ENCODE results near the gene ATP5F1D. TPM values are rescaled to one million over a fixed set of nuclear protein-coding genes. Genes with fewer than 3 reads are reported as not detected.

The ATP5F1D gene
- total and polyA plus RNA-seq, 2 of the 13 experiments (the other 11 are each of a cell fraction or from before 2014, with no cell fraction given), result 39.4 to 78.7 TPM

DNA sequence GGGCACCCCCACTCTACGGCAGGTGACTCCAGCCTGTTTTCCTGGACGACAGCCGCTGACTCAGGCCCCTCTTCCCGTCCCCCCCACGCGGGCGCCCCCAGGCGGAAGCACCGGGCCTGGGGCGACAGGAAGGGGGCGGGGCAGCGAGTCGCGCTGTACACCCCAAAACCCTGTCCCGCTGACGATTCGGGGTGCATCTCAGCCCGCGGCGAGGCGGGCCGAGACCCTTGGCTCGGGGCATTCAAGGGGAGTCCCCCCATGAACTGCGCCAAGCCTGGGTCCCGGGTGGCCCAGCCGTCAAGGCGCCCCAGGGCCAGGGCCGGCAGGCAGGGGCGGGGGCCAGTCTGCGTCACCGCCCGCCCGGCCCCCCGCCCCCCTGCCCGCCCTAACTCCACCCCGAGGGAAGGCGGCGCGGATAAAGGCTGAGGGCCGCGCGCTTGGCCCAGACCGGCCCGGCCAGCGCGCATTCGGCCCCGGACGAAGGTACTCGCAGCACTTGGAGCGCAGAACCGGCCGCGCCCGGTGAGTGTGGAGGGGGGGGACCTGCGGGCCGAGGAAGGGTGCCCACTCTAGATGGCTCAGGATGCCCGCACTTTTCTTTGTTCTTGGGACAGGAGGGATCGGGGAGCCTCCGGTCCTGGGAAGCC, 6.7 kb downstream of the ATP5F1D start, which contains the start of gene MIDN (continued):
- TF ChIP-seq ZNF549 (CRISPR knock-in tag; IDR thresholded peaks at IDR 0.05) (no peak), PRPF4 (IDR thresholded peaks at IDR 0.05; ENCODE audit: low read depth, low read length, poor library complexity, severe bottlenecking) (no peak), SMAD1 (CRISPR knock-in tag; IDR thresholded peaks at IDR 0.05; ENCODE audit: borderline replicate concordance, low read depth) (no peak), ZNF234 (CRISPR knock-in tag; conservative IDR thresholded peaks at IDR 0.05) (peak; percentile 47; the same call in 1 of the 2 replicates), SNAPC2 (CRISPR knock-in tag; IDR thresholded peaks at IDR 0.05) (peak; percentile 40; the same call in 1 of the 2 replicates), ZNF225 (CRISPR knock-in tag; IDR thresholded peaks at IDR 0.05) (peak; percentile 43; the same call in 1 of the 2 replicates), NR2F6 (IDR thresholded peaks at IDR 0.05) (no peak), NR2F6 (CRISPR knock-in tag; IDR thresholded peaks at IDR 0.05) (0 out of 2 replicates have a peak, but pooled peaks have one; percentile 0), ZNF652 (CRISPR knock-in tag; IDR thresholded peaks at IDR 0.05; ENCODE audit: borderline replicate concordance, low read depth) (no peak), ZFP62 (CRISPR knock-in tag; IDR thresholded peaks at IDR 0.05) (no peak), ZBTB1 (CRISPR knock-in tag; IDR thresholded peaks at IDR 0.05; ENCODE audit: borderline replicate concordance) (no peak), ZNF235 (CRISPR knock-in tag; IDR thresholded peaks at IDR 0.05; ENCODE audit: borderline replicate concordance) (peak; percentile 96; the same call in 1 of the 2 replicates), ZNF564 (CRISPR knock-in tag; IDR thresholded peaks at IDR 0.05) (peak; percentile 89; the same call in 1 of the 2 replicates), BORCS8-MEF2B (CRISPR knock-in tag; IDR thresholded peaks at IDR 0.05) (peak; percentile 51; the same call in 1 of the 2 replicates), SAFB2 (CRISPR knock-in tag; IDR thresholded peaks at IDR 0.05; ENCODE audit: borderline replicate concordance, low read depth) (no peak), FOXC1 (CRISPR knock-in tag; IDR thresholded peaks at IDR 0.05; ENCODE audit: borderline replicate concordance) (no peak)
- TF ChIP-seq, protein P1, sequence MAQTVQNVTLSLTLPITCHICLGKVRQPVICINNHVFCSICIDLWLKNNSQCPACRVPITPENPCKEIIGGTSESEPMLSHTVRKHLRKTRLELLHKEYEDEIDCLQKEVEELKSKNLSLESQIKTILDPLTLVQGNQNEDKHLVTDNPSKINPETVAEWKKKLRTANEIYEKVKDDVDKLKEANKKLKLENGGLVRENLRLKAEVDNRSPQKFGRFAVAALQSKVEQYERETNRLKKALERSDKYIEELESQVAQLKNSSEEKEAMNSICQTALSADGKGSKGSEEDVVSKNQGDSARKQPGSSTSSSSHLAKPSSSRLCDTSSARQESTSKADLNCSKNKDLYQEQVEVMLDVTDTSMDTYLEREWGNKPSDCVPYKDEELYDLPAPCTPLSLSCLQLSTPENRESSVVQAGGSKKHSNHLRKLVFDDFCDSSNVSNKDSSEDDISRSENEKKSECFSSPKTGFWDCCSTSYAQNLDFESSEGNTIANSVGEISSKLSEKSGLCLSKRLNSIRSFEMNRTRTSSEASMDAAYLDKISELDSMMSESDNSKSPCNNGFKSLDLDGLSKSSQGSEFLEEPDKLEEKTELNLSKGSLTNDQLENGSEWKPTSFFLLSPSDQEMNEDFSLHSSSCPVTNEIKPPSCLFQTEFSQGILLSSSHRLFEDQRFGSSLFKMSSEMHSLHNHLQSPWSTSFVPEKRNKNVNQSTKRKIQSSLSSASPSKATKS (CRISPR knock-in tag; IDR thresholded peaks at IDR 0.05), result no peak
- TF ChIP-seq, protein P2, sequence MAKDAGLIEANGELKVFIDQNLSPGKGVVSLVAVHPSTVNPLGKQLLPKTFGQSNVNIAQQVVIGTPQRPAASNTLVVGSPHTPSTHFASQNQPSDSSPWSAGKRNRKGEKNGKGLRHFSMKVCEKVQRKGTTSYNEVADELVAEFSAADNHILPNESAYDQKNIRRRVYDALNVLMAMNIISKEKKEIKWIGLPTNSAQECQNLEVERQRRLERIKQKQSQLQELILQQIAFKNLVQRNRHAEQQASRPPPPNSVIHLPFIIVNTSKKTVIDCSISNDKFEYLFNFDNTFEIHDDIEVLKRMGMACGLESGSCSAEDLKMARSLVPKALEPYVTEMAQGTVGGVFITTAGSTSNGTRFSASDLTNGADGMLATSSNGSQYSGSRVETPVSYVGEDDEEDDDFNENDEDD (CRISPR knock-in tag; IDR thresholded peaks at IDR 0.05; ENCODE audit: borderline replicate concordance), result no peak
- TF ChIP-seq, protein P3, sequence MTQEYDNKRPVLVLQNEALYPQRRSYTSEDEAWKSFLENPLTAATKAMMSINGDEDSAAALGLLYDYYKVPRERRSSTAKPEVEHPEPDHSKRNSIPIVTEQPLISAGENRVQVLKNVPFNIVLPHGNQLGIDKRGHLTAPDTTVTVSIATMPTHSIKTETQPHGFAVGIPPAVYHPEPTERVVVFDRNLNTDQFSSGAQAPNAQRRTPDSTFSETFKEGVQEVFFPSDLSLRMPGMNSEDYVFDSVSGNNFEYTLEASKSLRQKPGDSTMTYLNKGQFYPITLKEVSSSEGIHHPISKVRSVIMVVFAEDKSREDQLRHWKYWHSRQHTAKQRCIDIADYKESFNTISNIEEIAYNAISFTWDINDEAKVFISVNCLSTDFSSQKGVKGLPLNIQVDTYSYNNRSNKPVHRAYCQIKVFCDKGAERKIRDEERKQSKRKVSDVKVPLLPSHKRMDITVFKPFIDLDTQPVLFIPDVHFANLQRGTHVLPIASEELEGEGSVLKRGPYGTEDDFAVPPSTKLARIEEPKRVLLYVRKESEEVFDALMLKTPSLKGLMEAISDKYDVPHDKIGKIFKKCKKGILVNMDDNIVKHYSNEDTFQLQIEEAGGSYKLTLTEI (CRISPR knock-in tag; conservative IDR thresholded peaks at IDR 0.05), result no peak
- TF ChIP-seq, protein P4, sequence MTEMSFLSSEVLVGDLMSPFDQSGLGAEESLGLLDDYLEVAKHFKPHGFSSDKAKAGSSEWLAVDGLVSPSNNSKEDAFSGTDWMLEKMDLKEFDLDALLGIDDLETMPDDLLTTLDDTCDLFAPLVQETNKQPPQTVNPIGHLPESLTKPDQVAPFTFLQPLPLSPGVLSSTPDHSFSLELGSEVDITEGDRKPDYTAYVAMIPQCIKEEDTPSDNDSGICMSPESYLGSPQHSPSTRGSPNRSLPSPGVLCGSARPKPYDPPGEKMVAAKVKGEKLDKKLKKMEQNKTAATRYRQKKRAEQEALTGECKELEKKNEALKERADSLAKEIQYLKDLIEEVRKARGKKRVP (CRISPR knock-in tag; IDR thresholded peaks at IDR 0.05), result no peak
- TF ChIP-seq, protein P5, sequence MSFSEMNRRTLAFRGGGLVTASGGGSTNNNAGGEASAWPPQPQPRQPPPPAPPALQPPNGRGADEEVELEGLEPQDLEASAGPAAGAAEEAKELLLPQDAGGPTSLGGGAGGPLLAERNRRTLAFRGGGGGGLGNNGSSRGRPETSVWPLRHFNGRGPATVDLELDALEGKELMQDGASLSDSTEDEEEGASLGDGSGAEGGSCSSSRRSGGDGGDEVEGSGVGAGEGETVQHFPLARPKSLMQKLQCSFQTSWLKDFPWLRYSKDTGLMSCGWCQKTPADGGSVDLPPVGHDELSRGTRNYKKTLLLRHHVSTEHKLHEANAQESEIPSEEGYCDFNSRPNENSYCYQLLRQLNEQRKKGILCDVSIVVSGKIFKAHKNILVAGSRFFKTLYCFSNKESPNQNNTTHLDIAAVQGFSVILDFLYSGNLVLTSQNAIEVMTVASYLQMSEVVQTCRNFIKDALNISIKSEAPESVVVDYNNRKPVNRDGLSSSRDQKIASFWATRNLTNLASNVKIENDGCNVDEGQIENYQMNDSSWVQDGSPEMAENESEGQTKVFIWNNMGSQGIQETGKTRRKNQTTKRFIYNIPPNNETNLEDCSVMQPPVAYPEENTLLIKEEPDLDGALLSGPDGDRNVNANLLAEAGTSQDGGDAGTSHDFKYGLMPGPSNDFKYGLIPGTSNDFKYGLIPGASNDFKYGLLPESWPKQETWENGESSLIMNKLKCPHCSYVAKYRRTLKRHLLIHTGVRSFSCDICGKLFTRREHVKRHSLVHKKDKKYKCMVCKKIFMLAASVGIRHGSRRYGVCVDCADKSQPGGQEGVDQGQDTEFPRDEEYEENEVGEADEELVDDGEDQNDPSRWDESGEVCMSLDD (CRISPR knock-in tag; IDR thresholded peaks at IDR 0.05; ENCODE audit: borderline replicate concordance), result peak; percentile 99

Measured in HepG2 (cell line).